ENCODE results near the gene RHBDD3. TPM values are rescaled to one million over a fixed set of nuclear protein-coding genes. Genes with fewer than 3 reads are reported as not detected.

RHBDD3 gene
- total and polyA plus RNA-seq, 2 of the 8 experiments (the other 6 are each of a cell fraction or from before 2014, with no cell fraction given) = 72.1 to 117 TPM

GRCh38 chr22:29212743-29213142, 55.0 kb downstream of the RHBDD3 start:
- no peak for DNase-seq (ENCODE audit: low read depth in 1 of 2, low spot score in 2 of 2)
- H3K79me1 ChIP-seq (ENCODE audit: low read depth, low read length) = peaks cover 5% of the 10 kb centered on the region
- H3K36me3 ChIP-seq (ENCODE audit: control insufficient read depth in 2 of 4, insufficient read depth in 4 of 4, low read length in 3 of 4) = no peaks in the 10 kb centered on the region
- H3K23me2 ChIP-seq (ENCODE audit: low read depth, low read length) = no peaks in the 10 kb centered on the region
- CTCF ChIA-PET (ENCODE audit: partially characterized antibody) = interaction anchor here (0.9 to 4.3 kb wide), 6 partner anchors 9 to 115 kb away, joined by 3 to 28 read pairs (median 5); no protein-coding TSS in a partner anchor
- no peak for FAIRE-seq
- WGBS, 2 experiments (ENCODE audit: extremely low coverage in 1 of 2, insufficient coverage in 1 of 2, insufficient read length in 1 of 2, insufficient replicate concordance in 2 of 2, low coverage in 1 of 2, low lambda C conversion rate in 2 of 2, missing lambda C conversion rate in 1 of 2) = 92% methylated on average over 11 of the region's 11 CpGs; no CpG with 5 or more reads in 1 of the 2 experiments
- no peak overlapping the region for H3K27ac ChIP-seq (ENCODE audit: low read depth, low read length)
- no peak overlapping the region for H2BK15ac ChIP-seq (ENCODE audit: low read length)
- H2AFZ ChIP-seq (ENCODE audit: low read length) = no peak overlapping the region
- no peak overlapping the region for H3K56ac ChIP-seq (replicated peaks; ENCODE audit: insufficient read length, low read depth, low read length)
- POLR2A ChIA-PET (ENCODE audit: partially characterized antibody) = interaction anchor here (1.0 to 1.1 kb wide), 2 partner anchors 8 to 44 kb away, joined by 3 read pairs; no protein-coding TSS in a partner anchor
- no peak overlapping the region for H2BK5ac ChIP-seq (ENCODE audit: low read depth, low read length)
- H2AK5ac ChIP-seq (ENCODE audit: low read depth, low read length) = no peak overlapping the region
- no peak overlapping the region for H2BK120ac ChIP-seq (replicated peaks; ENCODE audit: low read depth, low read length)
- no peak overlapping the region for H2BK20ac ChIP-seq (ENCODE audit: low read length)
- no peak overlapping the region for H4K91ac ChIP-seq (replicated peaks; ENCODE audit: insufficient read length, low read length)
- no peak overlapping the region for H3K14ac ChIP-seq (ENCODE audit: insufficient read length)
- no peak overlapping the region for H3K4me3 ChIP-seq (ENCODE audit: extremely low read depth in 1 of 4, insufficient read depth in 2 of 4, low read depth in 3 of 4, low read length in 4 of 4)
- H3K79me2 ChIP-seq (ENCODE audit: control insufficient read depth in 1 of 2, insufficient read depth in 2 of 2, low read length in 2 of 2) = no peaks in the 10 kb centered on the region
- no peaks in the 10 kb centered on the region for H3K9me3 ChIP-seq (ENCODE audit: insufficient read depth in 2 of 2, low read depth in 1 of 2, low read length in 1 of 2)
- no peak overlapping the region for H3K23ac ChIP-seq (ENCODE audit: insufficient read length)
- H2BK12ac ChIP-seq (ENCODE audit: low read depth, low read length) = no peak overlapping the region
- H3K27me3 ChIP-seq (replicated peaks in 1 of 4; ENCODE audit: control insufficient read depth in 3 of 4, extremely low read depth in 1 of 4, insufficient read depth in 3 of 4, low read length in 3 of 4) = no peaks in the 10 kb centered on the region
- H3K4me2 ChIP-seq (ENCODE audit: insufficient read depth in 1 of 2, low read depth in 2 of 2, low read length in 2 of 2) = no peak overlapping the region
- H4K8ac ChIP-seq (ENCODE audit: extremely low read depth, insufficient read depth, low read length) = no peak overlapping the region
- no peak overlapping the region for H3K9ac ChIP-seq (replicated peaks in 1 of 4; ENCODE audit: extremely low read depth in 1 of 4, low read depth in 3 of 4, low read length in 3 of 4)
- no peak overlapping the region for H4K5ac ChIP-seq (ENCODE audit: insufficient read length, low read depth, low read length)
- peaks cover 0 to 3% of the 10 kb centered on the region in 2 experiments for H4K20me1 ChIP-seq (replicated peaks in 1 of 2; ENCODE audit: control insufficient read depth in 1 of 2, insufficient read depth in 2 of 2, low read length in 2 of 2)
- peaks cover 0 to 21% (median 6%) of the 10 kb centered on the region in 4 experiments; a peak in 6 of 7 replicates for H3K4me1 ChIP-seq (replicated peaks in 1 of 4; ENCODE audit: control insufficient read depth in 3 of 4, insufficient read depth in 4 of 4, low read length in 3 of 4)
- H3K18ac ChIP-seq (ENCODE audit: extremely low read depth, low read length) = no peak overlapping the region
- no peak overlapping the region for H3K4ac ChIP-seq (replicated peaks; ENCODE audit: insufficient read length, low read depth, low read length)
- TF ChIP-seq MAFK (IDR thresholded peaks at IDR 0.05; ENCODE audit: low read depth, low read length) = no peak
- TF ChIP-seq SUZ12 (IDR thresholded peaks at IDR 0.05; ENCODE audit: low read length) = no peak
- TF ChIP-seq BCL11A (IDR thresholded peaks at IDR 0.05; ENCODE audit: low read depth in 2 of 2, low read length in 2 of 2) = no peak
- TF ChIP-seq HDAC2 (IDR thresholded peaks at IDR 0.05; ENCODE audit: borderline replicate concordance in 1 of 2, low read depth in 2 of 2, low read length in 2 of 2) = no peak
- no peak for TF ChIP-seq BRCA1 (IDR thresholded peaks at IDR 0.05; ENCODE audit: low read depth, low read length)
- no peak for TF ChIP-seq SIX5 (IDR thresholded peaks at IDR 0.05; ENCODE audit: low read depth, low read length)
- TF ChIP-seq KDM4A (IDR thresholded peaks at IDR 0.05; ENCODE audit: low read depth, low read length, severe bottlenecking) = no peak
- TF ChIP-seq SIRT6 (IDR thresholded peaks at IDR 0.05; ENCODE audit: low read length) = no peak
- no peak for TF ChIP-seq E2F6 (IDR thresholded peaks at IDR 0.05)
- TF ChIP-seq KDM5A (IDR thresholded peaks at IDR 0.05; ENCODE audit: low read length) = no peak
- no peak for TF ChIP-seq GABPA (IDR thresholded peaks at IDR 0.05; ENCODE audit: borderline replicate concordance, insufficient read depth, low read length)
- no peak for TF ChIP-seq BACH1 (IDR thresholded peaks at IDR 0.05; ENCODE audit: low read length)
- TF ChIP-seq ATF3 (IDR thresholded peaks at IDR 0.05; ENCODE audit: insufficient read depth, low read depth, low read length) = no peak
